Measurements from ENCODE around the gene KRTAP6-3.

KRTAP6-3 gene

DNA sequence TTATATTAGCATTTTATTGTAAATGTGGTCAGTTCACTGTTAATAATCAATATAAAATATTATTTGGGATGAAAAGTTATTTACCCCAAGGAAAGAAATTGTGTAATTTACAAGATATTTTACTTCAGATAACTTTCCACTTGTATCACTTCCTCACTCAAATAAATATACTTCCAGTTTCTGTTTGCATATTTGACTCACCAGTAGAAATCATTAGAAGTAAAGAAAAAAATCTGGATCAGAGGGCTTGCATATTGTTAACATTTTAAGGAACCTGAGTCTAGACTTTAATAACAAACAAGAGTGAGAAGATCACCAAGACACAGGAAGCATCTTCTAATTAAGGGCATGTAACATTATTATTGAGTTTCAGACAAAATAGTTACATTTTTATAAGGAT is 27.8 kb downstream of the KRTAP6-3 start:
- Histone ChIP-seq H3K4ac (ENCODE audit: low read depth in 1 of 2, low read length in 2 of 2) (no peak overlapping the region), H2BK12ac (ENCODE audit: low read length in 2 of 2) (no peak overlapping the region), H3K4me1 (ENCODE audit: control insufficient read depth, insufficient read depth, low read depth, low read length) (no peaks in the 10 kb centered on the region), H3K4me3 (ENCODE audit: insufficient read depth in 1 of 2, low read depth in 1 of 2, low read length in 2 of 2) (no peak overlapping the region), H3K27me3 (ENCODE audit: control insufficient read depth in 1 of 2, insufficient read depth in 1 of 2, low read length in 2 of 2) (no peaks in the 10 kb centered on the region), H4K91ac (ENCODE audit: low read length) (no peak overlapping the region), H2BK120ac (ENCODE audit: low read depth, low read length) (no peak overlapping the region), H4K8ac (ENCODE audit: low read length) (no peak overlapping the region), H2AFZ (ENCODE audit: low read depth, low read length) (no peak overlapping the region), H3K14ac (ENCODE audit: low read length in 2 of 2) (no peak overlapping the region), H3K4me2 (ENCODE audit: low read length, poor library complexity, severe bottlenecking) (no peak overlapping the region), H3K9ac (ENCODE audit: low read length) (no peak overlapping the region), H3K79me1 (replicated peaks; ENCODE audit: low read length, poor library complexity, severe bottlenecking) (no peaks in the 10 kb centered on the region), H3K27ac (ENCODE audit: low read length, poor library complexity, severe bottlenecking) (no peak overlapping the region), H3K23ac (ENCODE audit: low read length in 2 of 2) (no peak overlapping the region), H2BK15ac (ENCODE audit: low read depth, poor library complexity, severe bottlenecking) (no peak overlapping the region), H3K9me3 (ENCODE audit: control insufficient read depth, low read length) (peaks cover 8% of the 10 kb centered on the region), H2AK5ac (ENCODE audit: low read length, severe bottlenecking) (no peak overlapping the region), H3K18ac (ENCODE audit: low read depth in 1 of 2, low read length in 2 of 2) (no peak overlapping the region), H3K36me3 (ENCODE audit: control insufficient read depth in 1 of 2, insufficient read depth in 2 of 2, low read depth in 1 of 2, low read length in 2 of 2) (no peaks in the 10 kb centered on the region), H2BK5ac (ENCODE audit: low read depth, low read length, poor library complexity, severe bottlenecking) (no peak overlapping the region)
- no peak for DNase-seq

GRCh38 chr21:30620522-30620921 is 28.3 kb downstream of the KRTAP6-3 start, which contains the start of gene KRTAP20-4:
Gene KRTAP20-4, plus strand, starts transcription at chr21:30620627.
- H3K9ac ChIP-seq (ENCODE audit: low read length), result no peak within 1 kb of the TSS
- H2BK15ac ChIP-seq (ENCODE audit: low read depth, poor library complexity, severe bottlenecking), result no peak within 1 kb of the TSS
- no peak within 1 kb of the TSS for H3K4me3 ChIP-seq (ENCODE audit: insufficient read depth in 1 of 2, low read depth in 1 of 2, low read length in 2 of 2)
- no peaks in the 10 kb centered on the region for H3K4me1 ChIP-seq (ENCODE audit: control insufficient read depth, insufficient read depth, low read depth, low read length)
- no peak within 1 kb of the TSS for H4K91ac ChIP-seq (ENCODE audit: low read length)
- no peak within 1 kb of the TSS for H3K4me2 ChIP-seq (ENCODE audit: low read length, poor library complexity, severe bottlenecking)
- no peak within 1 kb of the TSS for H3K23ac ChIP-seq (ENCODE audit: low read length in 2 of 2)
- H3K79me1 ChIP-seq (replicated peaks; ENCODE audit: low read length, poor library complexity, severe bottlenecking), result no peaks in the 10 kb centered on the region
- no peak within 1 kb of the TSS for H2AFZ ChIP-seq (ENCODE audit: low read depth, low read length)
- H3K14ac ChIP-seq (ENCODE audit: low read length in 2 of 2), result no peak within 1 kb of the TSS
- H2BK120ac ChIP-seq (ENCODE audit: low read depth, low read length), result no peak within 1 kb of the TSS
- no peak within 1 kb of the TSS for H4K8ac ChIP-seq (ENCODE audit: low read length)
- H2BK5ac ChIP-seq (ENCODE audit: low read depth, low read length, poor library complexity, severe bottlenecking), result no peak within 1 kb of the TSS
- H2AK5ac ChIP-seq (ENCODE audit: low read length, severe bottlenecking), result no peak within 1 kb of the TSS
- no peak within 1 kb of the TSS for H2BK12ac ChIP-seq (ENCODE audit: low read length in 2 of 2)
- H3K36me3 ChIP-seq (ENCODE audit: control insufficient read depth in 1 of 2, insufficient read depth in 2 of 2, low read depth in 1 of 2, low read length in 2 of 2), result no peaks in the 10 kb centered on the region
- no peak for DNase-seq
- H3K4ac ChIP-seq (ENCODE audit: low read depth in 1 of 2, low read length in 2 of 2), result no peak within 1 kb of the TSS
- H3K27me3 ChIP-seq (ENCODE audit: control insufficient read depth in 1 of 2, insufficient read depth in 1 of 2, low read length in 2 of 2), result no peaks in the 10 kb centered on the region
- WGBS, result no CpG with 5 or more reads among the region's 3 CpGs
- no peak within 1 kb of the TSS for H3K27ac ChIP-seq (ENCODE audit: low read length, poor library complexity, severe bottlenecking)
- H3K9me3 ChIP-seq (ENCODE audit: control insufficient read depth, low read length), result peaks cover 8% of the 10 kb centered on the region
- H3K18ac ChIP-seq (ENCODE audit: low read depth in 1 of 2, low read length in 2 of 2), result no peak within 1 kb of the TSS

DNA sequence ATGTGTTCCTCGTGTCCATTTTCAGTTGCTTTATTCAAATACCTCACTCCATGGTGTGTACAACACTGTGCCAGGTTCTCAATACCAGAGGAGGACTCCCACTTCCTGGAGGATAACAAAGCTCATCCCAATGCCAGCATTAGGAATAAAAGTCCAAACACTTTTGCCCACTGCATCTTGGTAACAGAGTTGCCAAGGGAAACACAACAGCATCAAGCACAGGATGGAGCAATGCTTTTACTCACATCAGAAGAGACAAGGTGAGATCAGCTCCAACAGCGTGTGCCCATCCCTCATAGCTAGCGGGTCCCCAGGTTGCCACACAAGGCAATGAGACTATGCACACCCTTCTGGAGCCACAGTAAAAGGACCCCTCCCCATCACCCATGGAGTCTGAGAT is 31.1 kb downstream of the KRTAP6-3 start:
- Histone ChIP-seq H3K18ac (ENCODE audit: low read depth in 1 of 2, low read length in 2 of 2) (no peak overlapping the region), H3K4me1 (ENCODE audit: control insufficient read depth, insufficient read depth, low read depth, low read length) (no peaks in the 10 kb centered on the region), H3K36me3 (ENCODE audit: control insufficient read depth in 1 of 2, insufficient read depth in 2 of 2, low read depth in 1 of 2, low read length in 2 of 2) (no peaks in the 10 kb centered on the region), H3K4me3 (ENCODE audit: insufficient read depth in 1 of 2, low read depth in 1 of 2, low read length in 2 of 2) (no peak overlapping the region), H2AK5ac (ENCODE audit: low read length, severe bottlenecking) (no peak overlapping the region), H3K27ac (ENCODE audit: low read length, poor library complexity, severe bottlenecking) (no peak overlapping the region), H3K9ac (ENCODE audit: low read length) (no peak overlapping the region), H2BK15ac (ENCODE audit: low read depth, poor library complexity, severe bottlenecking) (no peak overlapping the region), H3K27me3 (ENCODE audit: control insufficient read depth in 1 of 2, insufficient read depth in 1 of 2, low read length in 2 of 2) (no peaks in the 10 kb centered on the region), H3K79me1 (replicated peaks; ENCODE audit: low read length, poor library complexity, severe bottlenecking) (no peaks in the 10 kb centered on the region), H3K23ac (ENCODE audit: low read length in 2 of 2) (no peak overlapping the region), H3K14ac (ENCODE audit: low read length in 2 of 2) (no peak overlapping the region), H3K9me3 (ENCODE audit: control insufficient read depth, low read length) (peaks cover 9% of the 10 kb centered on the region), H3K4me2 (ENCODE audit: low read length, poor library complexity, severe bottlenecking) (no peak overlapping the region), H4K91ac (ENCODE audit: low read length) (no peak overlapping the region), H4K8ac (ENCODE audit: low read length) (no peak overlapping the region), H2AFZ (ENCODE audit: low read depth, low read length) (no peak overlapping the region), H3K4ac (ENCODE audit: low read depth in 1 of 2, low read length in 2 of 2) (no peak overlapping the region), H2BK5ac (ENCODE audit: low read depth, low read length, poor library complexity, severe bottlenecking) (no peak overlapping the region), H2BK120ac (ENCODE audit: low read depth, low read length) (no peak overlapping the region), H2BK12ac (ENCODE audit: low read length in 2 of 2) (no peak overlapping the region)
- WGBS, result 70% methylated on average over 3 of the region's 3 CpGs
- no peak for DNase-seq

GRCh38 chr21:30625449-30626165 is 33.4 kb downstream of the KRTAP6-3 start:
- no peak overlapping the region for H3K18ac ChIP-seq (ENCODE audit: low read depth in 1 of 2, low read length in 2 of 2)
- H3K4ac ChIP-seq (ENCODE audit: low read depth in 1 of 2, low read length in 2 of 2), result no peak overlapping the region
- no peak overlapping the region for H4K91ac ChIP-seq (ENCODE audit: low read length)
- H2BK5ac ChIP-seq (ENCODE audit: low read depth, low read length, poor library complexity, severe bottlenecking), result no peak overlapping the region
- no peaks in the 10 kb centered on the region for H3K27me3 ChIP-seq (ENCODE audit: control insufficient read depth in 1 of 2, insufficient read depth in 1 of 2, low read length in 2 of 2)
- no peak overlapping the region for H2BK15ac ChIP-seq (ENCODE audit: low read depth, poor library complexity, severe bottlenecking)
- no peaks in the 10 kb centered on the region for H3K79me1 ChIP-seq (replicated peaks; ENCODE audit: low read length, poor library complexity, severe bottlenecking)
- no peak overlapping the region for H2AFZ ChIP-seq (ENCODE audit: low read depth, low read length)
- H3K9me3 ChIP-seq (ENCODE audit: control insufficient read depth, low read length), result peaks cover 8% of the 10 kb centered on the region
- H3K4me1 ChIP-seq (ENCODE audit: control insufficient read depth, insufficient read depth, low read depth, low read length), result no peaks in the 10 kb centered on the region
- no peak overlapping the region for H2AK5ac ChIP-seq (ENCODE audit: low read length, severe bottlenecking)
- no peak overlapping the region for H4K8ac ChIP-seq (ENCODE audit: low read length)
- H2BK120ac ChIP-seq (ENCODE audit: low read depth, low read length), result no peak overlapping the region
- H3K36me3 ChIP-seq (ENCODE audit: control insufficient read depth in 1 of 2, insufficient read depth in 2 of 2, low read depth in 1 of 2, low read length in 2 of 2), result no peaks in the 10 kb centered on the region
- DNase-seq, result no peak
- H3K4me2 ChIP-seq (ENCODE audit: low read length, poor library complexity, severe bottlenecking), result no peak overlapping the region
- H3K4me3 ChIP-seq (ENCODE audit: insufficient read depth in 1 of 2, low read depth in 1 of 2, low read length in 2 of 2), result no peak overlapping the region
- no peak overlapping the region for H3K14ac ChIP-seq (ENCODE audit: low read length in 2 of 2)
- H2BK12ac ChIP-seq (ENCODE audit: low read length in 2 of 2), result no peak overlapping the region
- 60% methylated on average over 3 of the region's 4 CpGs for WGBS
- no peak overlapping the region for H3K27ac ChIP-seq (ENCODE audit: low read length, poor library complexity, severe bottlenecking)
- no peak overlapping the region for H3K9ac ChIP-seq (ENCODE audit: low read length)
- no peak overlapping the region for H3K23ac ChIP-seq (ENCODE audit: low read length in 2 of 2)

Measured in mesenchymal stem cell (in vitro differentiated cells and primary cell).